HG03558 (cell line): Measurements from ENCODE around the gene SIRT7.

ENCODE experiments used
- ATAC-seq: cut with Tn5 transposase; IDR thresholded peaks from one replicate; pipeline ENCODE4 v1.9.1; 2021; ENCODE audit warnings: moderate number of reproducible peaks; ENCODE audit not compliant: unreplicated experiment; ENCODE audit errors: extremely low read depth

Gene SIRT7

DNA sequence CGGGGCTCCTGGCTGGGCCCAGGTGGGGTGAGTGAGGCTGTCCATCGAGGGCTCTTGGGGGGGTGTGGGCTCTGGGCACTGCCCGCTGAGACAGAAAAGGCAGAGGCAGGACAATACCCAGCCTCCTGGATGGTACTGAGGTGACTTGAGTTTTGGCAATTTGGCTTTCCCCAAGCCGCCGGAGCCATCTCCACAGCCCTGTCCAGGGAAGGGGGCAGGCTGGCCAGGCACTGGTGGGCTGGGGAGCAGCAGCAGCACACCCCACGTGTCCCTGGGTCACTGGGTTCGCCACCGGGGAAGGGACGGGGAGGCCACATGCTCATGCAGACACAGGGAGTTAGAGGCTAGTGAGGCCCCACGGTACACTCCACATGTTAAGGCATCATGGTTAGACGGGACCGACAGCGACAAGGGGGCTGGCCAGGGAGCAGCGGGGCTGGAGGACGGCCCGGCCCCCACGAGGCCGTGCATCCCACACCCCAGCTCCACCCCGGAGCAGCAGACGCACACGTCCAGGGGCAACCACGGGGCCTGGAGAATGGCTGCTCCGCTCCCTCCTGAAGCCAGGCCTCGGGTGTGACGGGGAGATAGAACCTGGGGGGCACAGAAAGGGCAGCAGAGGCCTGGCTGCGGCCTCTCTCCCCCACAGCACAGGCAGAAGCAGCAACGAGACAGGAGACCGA, 49.8 kb downstream of the SIRT7 start:
- no peak for ATAC-seq

DNA sequence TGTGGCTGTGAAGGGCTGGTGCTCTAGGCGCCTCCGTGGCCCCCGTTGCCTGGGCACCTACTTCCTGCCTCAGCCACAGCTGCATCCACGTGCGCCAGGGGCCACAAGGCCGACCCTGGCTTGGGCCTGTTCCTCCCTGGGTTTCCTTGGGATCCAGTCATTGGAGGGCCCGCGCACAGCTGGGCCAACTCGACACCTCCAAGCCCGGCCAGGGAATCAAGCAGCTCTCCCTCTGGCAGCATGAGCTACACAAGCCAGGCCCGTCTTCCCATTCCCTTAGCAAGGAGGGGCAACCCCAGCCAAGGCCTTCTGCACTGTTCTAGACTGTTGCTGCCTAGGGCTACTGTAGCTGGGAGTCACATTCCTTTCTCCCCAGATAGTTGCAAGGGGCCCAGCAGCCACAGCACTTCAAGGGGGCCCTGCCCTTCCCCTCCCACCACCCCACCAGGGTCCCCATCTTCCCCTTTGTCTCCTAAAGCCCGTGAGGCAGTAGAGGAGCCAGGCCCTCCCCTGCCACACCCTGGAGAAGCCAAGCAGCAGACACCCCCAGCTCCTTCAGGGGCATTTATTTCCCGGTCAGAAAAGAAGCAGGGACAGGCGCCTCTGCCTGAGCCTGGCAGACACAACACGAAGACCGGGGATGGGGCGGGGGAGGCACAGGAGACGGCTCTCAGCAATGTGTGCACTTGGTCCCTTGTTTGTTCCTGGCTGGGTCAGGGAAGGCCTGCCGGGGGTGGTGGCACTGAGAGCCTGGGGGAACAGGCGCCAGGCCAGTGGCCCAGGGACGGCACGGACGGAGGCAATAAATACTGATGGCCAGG, 50.6 kb downstream of the SIRT7 start:
- no peak for ATAC-seq

DNA sequence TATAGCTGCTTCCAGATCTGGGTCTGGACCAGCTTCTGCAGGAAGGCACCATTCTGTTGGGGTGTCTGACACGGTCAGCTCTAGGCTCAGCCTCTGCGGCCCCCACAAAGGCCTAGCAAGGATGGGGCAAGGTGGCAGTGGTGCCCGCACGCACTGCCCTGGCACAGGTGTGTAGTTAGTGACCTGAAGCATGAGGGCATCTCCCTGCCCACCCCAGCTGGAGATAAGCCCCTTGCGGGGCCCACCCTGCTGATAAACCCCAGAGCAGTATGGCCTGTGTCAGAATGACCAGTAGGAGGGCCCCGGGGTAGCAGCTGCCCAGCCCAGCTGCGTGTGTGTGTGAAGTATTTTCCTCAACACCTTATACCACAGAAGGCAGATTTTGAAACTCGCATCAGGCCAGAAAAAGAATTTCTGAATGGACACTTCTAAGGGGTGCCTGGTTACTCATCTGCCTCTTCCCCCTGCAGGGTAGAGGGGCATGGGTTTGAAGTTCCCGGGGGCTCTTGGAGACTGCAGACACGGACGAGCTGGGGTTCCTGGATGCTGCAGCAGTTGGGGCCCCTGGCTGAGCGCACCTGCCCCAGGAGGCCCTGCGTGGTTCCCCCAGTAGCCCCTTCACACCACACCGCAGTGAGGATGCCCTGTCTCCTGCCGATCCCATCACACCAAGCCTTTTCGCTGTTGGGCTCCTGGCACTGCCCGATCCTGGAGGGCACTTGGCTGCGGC, 51.4 kb downstream of the SIRT7 start:
- ATAC-seq = no peak

DNA sequence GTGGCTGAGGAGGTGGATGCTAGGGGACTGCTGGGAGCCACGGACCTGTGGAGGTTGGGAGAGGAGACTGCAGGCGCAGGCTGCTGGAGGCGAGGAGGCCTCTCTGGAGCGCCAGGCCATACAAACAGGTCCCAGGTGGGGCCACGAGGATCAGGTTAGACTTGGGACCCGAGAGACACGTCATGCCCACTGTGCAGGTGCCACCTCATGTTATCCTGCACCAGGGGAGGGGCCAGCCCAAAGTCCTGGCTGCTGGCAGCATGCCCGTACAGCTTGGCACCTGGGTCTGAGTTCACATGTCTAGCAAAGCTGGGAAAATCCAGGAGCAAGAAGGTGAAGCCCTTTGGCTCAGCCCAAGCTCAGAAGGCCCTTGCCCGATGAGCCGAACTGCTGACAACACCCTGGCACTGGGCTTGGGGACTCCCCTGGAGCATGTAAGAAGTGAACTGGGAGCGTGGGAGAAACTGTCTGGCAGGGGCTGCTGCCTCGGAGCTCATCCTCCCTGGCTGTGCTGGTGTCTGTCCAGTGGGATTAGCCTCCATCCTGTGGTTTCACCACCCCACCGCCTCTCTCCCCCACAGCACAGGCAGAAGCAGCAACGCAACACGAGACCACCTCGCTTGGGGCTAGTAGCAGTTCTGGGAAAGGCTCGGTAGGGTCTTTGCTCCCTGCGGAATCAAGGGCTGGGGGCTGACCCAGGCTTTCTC, 52.1 kb downstream of the SIRT7 start:
- ATAC-seq = no peak

DNA sequence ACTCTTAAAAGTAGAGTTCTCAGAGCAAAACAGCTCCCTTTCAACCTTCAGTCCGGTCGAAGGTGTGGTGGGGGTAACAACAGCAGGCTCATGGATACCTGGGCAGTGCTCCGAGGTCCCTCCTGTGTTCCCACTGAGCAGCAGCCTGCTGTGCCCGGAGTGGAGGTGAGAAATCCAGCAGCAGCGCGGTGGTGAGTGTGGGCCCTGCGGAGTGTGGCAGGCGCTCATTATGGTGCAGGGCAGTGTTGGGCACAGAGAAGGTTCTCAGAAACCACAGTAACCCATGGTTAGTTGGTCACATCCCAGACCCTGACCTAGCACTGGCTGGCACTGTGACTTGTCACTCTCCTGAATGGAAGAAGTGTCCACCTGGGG, 52.6 kb downstream of the SIRT7 start:
- no peak for ATAC-seq

DNA sequence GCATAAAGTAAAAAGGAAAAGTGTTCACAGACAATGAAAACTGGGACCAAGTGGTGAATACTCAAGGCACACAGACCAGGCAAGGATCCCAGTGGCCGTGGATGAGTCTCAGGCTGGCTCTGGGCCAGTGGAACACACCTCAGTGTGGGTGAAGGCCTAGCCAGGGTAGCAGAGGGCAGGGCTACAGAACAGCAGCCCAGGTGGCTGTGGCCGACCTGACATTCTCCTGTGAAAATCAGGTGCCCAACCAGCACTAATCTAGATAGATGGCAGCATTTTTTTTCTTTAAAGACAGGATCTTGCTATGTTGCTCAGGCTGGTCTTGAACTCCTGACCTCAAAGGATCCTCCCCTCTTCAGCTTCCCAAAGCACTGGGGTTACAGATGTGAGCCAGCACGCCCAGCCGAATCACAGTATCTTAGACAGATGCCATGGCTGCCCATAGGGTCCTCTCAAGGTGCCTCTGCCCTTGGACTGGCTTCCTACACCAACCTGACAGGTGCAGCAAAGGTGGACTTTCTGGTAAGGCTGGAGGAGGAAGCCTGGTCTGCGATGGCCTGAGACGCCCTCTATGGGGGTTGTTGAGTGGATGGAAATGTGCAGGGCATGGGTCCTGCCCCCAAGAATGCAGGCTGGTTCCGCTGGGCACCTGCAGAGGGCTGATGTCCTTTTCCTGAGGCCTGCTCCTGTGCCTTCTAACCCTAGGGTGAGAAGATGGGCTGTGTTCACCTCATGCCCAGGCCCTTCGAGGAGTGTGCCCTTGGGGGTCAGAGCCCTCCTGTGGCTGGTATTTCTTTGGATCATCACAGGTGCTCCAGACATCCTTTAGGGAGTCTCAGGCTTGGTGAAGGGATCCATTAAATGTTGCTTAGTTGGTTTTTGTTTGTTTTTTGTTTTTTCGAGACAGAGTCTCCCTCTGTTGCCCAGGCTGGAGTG, 53.9 kb downstream of the SIRT7 start:
- no peak for ATAC-seq

DNA sequence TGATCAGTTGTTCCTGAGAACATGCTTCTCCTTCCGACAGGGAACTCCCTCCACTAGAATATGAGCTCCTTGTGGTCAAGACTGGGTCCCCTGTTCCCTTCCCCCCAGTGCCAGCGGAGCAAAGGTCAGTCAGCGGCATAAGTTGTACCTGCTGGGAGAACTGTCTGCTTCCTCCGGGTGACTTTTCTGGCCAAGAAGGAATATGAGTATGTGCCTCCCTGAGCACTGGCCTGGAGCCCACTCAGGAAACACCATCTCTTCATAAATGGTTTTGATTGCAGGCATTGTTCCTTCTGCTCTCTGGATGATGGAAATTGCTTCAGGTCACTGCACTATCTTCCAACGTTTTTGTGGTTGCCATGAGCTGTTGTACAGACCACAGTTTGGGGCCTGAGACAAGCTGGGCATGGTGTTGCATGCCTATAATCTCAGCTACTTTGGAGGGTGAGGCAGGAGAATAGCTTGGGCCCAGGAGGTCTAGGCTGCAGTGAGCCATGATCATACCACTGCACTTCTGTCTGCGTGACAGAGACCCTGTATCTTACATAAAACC, 54.8 kb downstream of the SIRT7 start:
- ATAC-seq = no peak
